Activated T-cell treated with anti-CD3 and anti-CD28 coated beads, Interleukin-2, amount 50 U/mL, for 1 hour (primary cell): ENCODE results near the gene RSPH6A.
A peak's percentile ranks its signal among the peaks of the same experiment; 100 is the strongest.
"Not testable (repeated sequence)": the region's sequence is repeated elsewhere in the genome, so short reads cannot be mapped to it uniquely, and the experiment has no call there.

Source experiments
- DNase-seq: peaks from one replicate; pipeline ENCODE4 v3.0.0-alpha.2; 2020

The RSPH6A gene

GRCh38 chr19:45799541-45799940, 15.6 kb downstream of the RSPH6A start:
- not testable (repeated sequence) for DNase-seq

- DNase-seq = peak; percentile 74
These were observed 16.1 kb downstream of the RSPH6A start for GRCh38 chr19:45798995-45799517.

GRCh38 chr19:45794627-45795026, 20.5 kb downstream of the RSPH6A start:
- no peak for DNase-seq

GRCh38 chr19:45793876-45794275, 21.2 kb downstream of the RSPH6A start:
- DNase-seq = no peak

GRCh38 chr19:45793178-45793564, 21.9 kb downstream of the RSPH6A start:
- no peak for DNase-seq

- DNase-seq = peak; percentile 99
These were observed 22.5 kb downstream of the RSPH6A start, which contains the start of gene DMWD for GRCh38 chr19:45792470-45793177. DMWD (minus strand) TSS chr19:45792845; CDS start chr19:45792756, 89 bp downstream.

GRCh38 chr19:45791744-45792469, 23.2 kb downstream of the RSPH6A start:
- DNase-seq = no peak

GRCh38 chr19:45790942-45791341, 24.2 kb downstream of the RSPH6A start:
- no peak for DNase-seq

- DNase-seq = no peak
These were observed 25.9 kb downstream of the RSPH6A start for GRCh38 chr19:45789035-45789786.

GRCh38 chr19:45786533-45786894, 28.6 kb downstream of the RSPH6A start:
- DNase-seq = no peak

GRCh38 chr19:45785781-45786532, 29.2 kb downstream of the RSPH6A start:
- no peak for DNase-seq

GRCh38 chr19:45785097-45785496, 30.0 kb downstream of the RSPH6A start:
- DNase-seq = no peak

- DNase-seq = no peak
These were observed 31.0 kb downstream of the RSPH6A start for GRCh38 chr19:45784096-45784495.

GRCh38 chr19:45782820-45783785, 32.0 kb downstream of the RSPH6A start:
- DNase-seq = no peak

- no peak for DNase-seq
These were observed 32.9 kb downstream of the RSPH6A start, which contains the start of gene DMPK for GRCh38 chr19:45782162-45782691. DMPK (minus strand) TSS chr19:45782490; CDS start chr19:45782352, 138 bp downstream.

- DNase-seq = no peak
These were observed 33.6 kb downstream of the RSPH6A start for GRCh38 chr19:45781214-45782161.

GRCh38 chr19:45780448-45781213, 34.5 kb downstream of the RSPH6A start:
- no peak for DNase-seq

GRCh38 chr19:45780146-45780447, 35.0 kb downstream of the RSPH6A start:
- no peak for DNase-seq
